SK-N-SH treated with all-trans-retinoic acid at 6 μM for 48 hours (cell line): ENCODE data around the gene LENG1.

Experiments
- ARNTL ChIP-seq: fragments of 450-650 bp; formaldehyde crosslinking; IDR thresholded peaks from 2 replicates; pipeline ENCODE4 v1.5.0; 2020; ENCODE audit warnings: low read depth, mild to moderate bottlenecking, moderate library complexity, borderline replicate concordance
- CREB5 ChIP-seq: fragments of 250-450 bp; sonication (Bioruptor Pico); IDR thresholded peaks from 2 replicates; pipeline ENCODE4 v1.5.1; 2020; ENCODE audit warnings: low read depth, mild to moderate bottlenecking, moderate library complexity
- GLIS3 ChIP-seq: fragments of 250-450 bp; sonication (Bioruptor Pico); IDR thresholded peaks from 2 replicates; pipeline ENCODE4 v1.5.0; 2020; ENCODE audit warnings: mild to moderate bottlenecking, moderate library complexity
- ISL1 ChIP-seq: fragments of 250-450 bp; sonication (Bioruptor Pico); IDR thresholded peaks from 2 replicates; pipeline ENCODE4 v2.1.2; 2022; ENCODE audit warnings: mild to moderate bottlenecking, moderate library complexity
- PATZ1 ChIP-seq: fragments of 250-450 bp; sonication (Bioruptor Pico); IDR thresholded peaks from 2 replicates; pipeline ENCODE4 v1.8.0; 2020; ENCODE audit warnings: mild to moderate bottlenecking, moderate library complexity, borderline replicate concordance
- RARB ChIP-seq: fragments of 250-450 bp; sonication (Bioruptor Pico); IDR thresholded peaks from 2 replicates; pipeline ENCODE4 v1.8.0; 2021; ENCODE audit warnings: mild to moderate bottlenecking, moderate library complexity
- SNAI2 ChIP-seq: fragments of 250-450 bp; sonication (Bioruptor Pico); IDR thresholded peaks from 2 replicates; pipeline ENCODE4 v1.5.0; 2020; ENCODE audit warnings: mild to moderate bottlenecking, moderate library complexity
- TOX ChIP-seq: fragments of 250-450 bp; sonication (Bioruptor Pico); IDR thresholded peaks from 2 replicates; pipeline ENCODE4 v1.8.0; 2021; ENCODE audit warnings: mild to moderate bottlenecking, moderate library complexity, borderline replicate concordance
- ZFP3 ChIP-seq: fragments of 250-450 bp; sonication (Bioruptor Pico); IDR thresholded peaks from 2 replicates; pipeline ENCODE4 v1.5.0; 2020; ENCODE audit warnings: mild to moderate bottlenecking, moderate library complexity
- ZFP30 ChIP-seq: fragments of 450-650 bp; formaldehyde crosslinking; IDR thresholded peaks from 2 replicates; pipeline ENCODE4 v1.5.0; 2022; ENCODE audit warnings: mild to moderate bottlenecking, moderate library complexity
- ZNF565 ChIP-seq: fragments of 450-650 bp; formaldehyde crosslinking; conservative IDR thresholded peaks from 2 replicates; pipeline ENCODE4 v1.5.0; 2020; ENCODE audit warnings: low read depth, mild to moderate bottlenecking, moderate library complexity

DNA sequence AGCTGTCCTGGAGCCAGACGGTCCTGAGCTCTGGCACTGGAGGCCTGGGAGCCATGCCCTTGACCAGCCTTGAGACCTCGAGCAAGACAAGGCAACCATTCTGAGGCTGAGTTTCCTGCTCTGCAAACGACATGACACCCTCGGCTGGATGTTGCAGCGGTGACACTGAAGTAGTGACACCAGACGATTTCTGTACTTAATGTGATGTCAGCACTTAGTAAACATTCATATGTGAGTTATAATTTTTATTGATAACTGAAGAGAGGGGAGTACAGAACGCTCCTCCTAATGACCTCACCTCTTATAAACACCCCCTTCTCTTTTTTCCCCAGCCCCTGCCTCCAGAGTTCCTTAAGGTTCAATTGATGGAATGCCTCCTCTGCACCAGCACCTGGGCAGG is 51.0 kb downstream of the LENG1 start:
- TF ChIP-seq ZNF565: no peak
- TF ChIP-seq ZFP3: no peak
- no peak for TF ChIP-seq GLIS3 (CRISPR knock-in tag)
- TF ChIP-seq RARB (CRISPR knock-in tag): no peak
- TF ChIP-seq ZFP30 (CRISPR knock-in tag): no peak
- TF ChIP-seq SNAI2 (CRISPR knock-in tag): no peak
- TF ChIP-seq ARNTL: no peak
- TF ChIP-seq PATZ1 (CRISPR knock-in tag): no peak
- TF ChIP-seq CREB5: no peak
- no peak for TF ChIP-seq ISL1 (CRISPR knock-in tag)
- TF ChIP-seq TOX (CRISPR knock-in tag): no peak
